Measurements from ENCODE around the gene PTPRO.

PTPRO gene

DNA sequence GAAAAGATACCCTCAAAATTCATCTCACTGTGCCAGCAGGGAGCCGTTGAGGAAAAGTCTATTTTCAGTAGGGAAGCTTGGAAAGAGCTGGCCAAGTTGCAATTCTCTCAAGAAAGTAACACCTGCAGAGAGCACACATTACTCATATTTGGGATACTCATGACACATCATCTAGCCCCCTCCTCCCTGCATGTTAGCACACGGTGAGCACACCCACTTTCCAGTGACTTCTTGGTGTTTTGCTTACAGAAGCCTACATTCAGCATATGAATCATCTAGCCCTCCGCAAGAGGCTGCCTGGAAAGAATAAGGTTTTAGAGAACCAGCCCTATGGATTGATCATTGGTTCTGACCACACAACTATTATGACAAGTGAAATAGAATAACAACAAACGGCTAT, 124.5 kb downstream of the PTPRO start:
- DNase-seq (ENCODE audit: low spot score) = no peak

DNA sequence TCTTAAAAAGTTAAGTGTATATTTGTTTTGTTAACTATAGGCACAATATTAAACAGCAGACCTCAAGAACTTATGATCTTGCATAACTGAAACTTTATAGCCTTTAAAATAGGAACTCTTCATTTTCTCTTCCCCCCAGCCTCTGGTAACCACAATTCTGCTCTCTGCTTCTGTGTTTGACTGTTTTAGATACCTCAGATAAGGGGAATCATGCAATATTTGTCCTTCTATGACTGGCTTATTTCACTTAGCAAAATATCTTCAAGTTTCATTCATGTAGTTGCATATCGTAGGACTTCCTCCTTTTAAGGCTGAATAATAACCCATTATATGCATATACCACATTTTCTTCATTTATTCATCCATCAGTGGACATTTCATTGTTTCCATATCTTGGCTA, 131.3 kb downstream of the PTPRO start:
- no peak for DNase-seq (ENCODE audit: low spot score)

DNA sequence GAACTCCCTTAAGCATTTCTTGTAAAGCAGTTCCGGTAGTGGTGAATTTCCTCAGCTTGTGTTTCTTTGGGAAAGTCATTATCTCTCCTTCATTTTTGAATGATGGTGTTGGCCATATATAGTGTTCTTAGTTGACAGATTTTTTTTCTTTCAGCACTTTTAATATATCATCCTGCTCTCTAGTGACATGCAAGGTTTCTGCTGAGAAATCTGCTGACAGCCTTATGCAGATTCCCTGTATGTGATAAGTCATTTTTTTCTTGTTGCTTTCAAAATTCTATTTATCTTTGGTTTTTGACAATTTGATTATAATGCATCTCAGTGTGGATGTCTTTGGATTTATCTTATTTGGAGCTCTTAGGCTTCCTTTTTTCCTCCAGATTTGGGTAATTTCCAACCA, 135.7 kb downstream of the PTPRO start:
- no peak for DNase-seq (ENCODE audit: low spot score)

DNA sequence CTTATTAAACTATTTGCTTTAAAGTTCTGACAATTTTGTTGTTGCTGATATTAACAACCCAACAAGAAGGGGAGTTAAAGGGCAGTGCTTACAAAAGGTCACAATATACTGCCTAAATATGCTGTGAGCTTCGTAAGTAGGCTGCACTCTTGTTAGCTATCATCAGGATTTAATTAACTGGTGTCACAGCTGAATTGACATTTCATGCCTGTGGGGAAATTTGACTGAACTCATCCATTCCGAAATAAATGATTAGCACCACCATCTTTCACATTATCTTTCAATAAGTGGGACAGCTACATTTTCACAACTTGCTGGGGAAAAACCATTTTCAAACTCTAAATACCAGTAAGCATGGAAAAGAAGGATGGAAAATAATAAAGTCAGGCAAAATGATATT, 146.6 kb downstream of the PTPRO start:
- DNase-seq (ENCODE audit: low spot score) = no peak

DNA sequence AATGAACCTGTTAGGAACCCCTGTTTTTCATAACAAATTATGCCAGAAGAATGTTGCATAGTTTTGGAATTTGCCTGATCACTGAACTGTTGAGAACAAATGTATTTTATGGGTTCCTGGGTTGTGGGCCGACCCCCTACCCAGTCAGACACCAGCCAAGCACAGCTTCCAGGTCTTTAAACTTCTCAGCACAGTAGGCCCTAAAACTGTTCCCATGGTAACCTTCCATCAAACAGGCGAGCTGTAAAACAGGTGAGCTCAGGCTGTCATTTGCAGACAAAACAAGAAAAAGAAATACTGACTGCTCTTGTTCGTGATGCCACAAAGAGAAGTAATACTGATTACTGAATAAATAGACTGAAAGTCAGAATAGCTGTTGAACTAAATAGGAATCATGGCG, 147.0 kb downstream of the PTPRO start:
- DNase-seq (ENCODE audit: low spot score) = no peak

DNA sequence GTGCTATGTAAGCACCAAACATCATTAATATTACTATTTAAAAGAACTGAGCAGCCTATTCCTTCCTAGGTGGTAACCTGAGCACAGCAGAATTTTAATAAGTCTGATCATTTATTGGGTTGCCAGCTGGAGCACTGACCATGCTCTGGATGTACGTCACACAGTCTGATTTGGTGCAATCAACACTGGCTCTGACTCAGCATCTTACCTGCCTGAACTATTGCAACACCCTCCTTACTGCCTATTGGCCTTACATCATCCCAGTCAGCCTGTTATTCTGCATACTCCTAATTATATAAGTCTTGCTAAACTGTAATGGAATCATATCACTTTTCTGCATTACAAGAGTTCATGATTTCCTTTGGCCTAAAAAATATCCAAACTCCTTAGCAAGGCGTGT, 149.7 kb downstream of the PTPRO start:
- DNase-seq (ENCODE audit: low spot score) = no peak

DNA sequence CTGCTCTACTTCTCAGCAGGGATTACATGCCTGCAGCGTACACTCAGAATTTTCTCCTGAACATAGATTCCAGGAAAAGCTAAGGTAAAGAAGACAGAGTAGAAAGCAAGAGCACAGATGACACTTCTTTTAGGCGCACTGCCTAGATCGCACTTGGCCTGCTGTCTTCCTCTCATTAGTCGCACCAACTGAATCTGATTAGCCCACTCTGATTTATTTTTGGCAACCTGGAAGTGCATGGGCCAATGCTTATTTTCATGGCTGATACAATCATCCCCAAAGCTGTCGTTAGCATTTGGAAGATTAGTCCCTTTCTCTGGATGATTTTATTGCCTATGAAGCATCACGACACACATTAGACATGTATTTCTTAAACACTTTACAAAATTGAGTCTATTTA, 152.5 kb downstream of the PTPRO start:
- DNase-seq (ENCODE audit: low spot score) = no peak

DNA sequence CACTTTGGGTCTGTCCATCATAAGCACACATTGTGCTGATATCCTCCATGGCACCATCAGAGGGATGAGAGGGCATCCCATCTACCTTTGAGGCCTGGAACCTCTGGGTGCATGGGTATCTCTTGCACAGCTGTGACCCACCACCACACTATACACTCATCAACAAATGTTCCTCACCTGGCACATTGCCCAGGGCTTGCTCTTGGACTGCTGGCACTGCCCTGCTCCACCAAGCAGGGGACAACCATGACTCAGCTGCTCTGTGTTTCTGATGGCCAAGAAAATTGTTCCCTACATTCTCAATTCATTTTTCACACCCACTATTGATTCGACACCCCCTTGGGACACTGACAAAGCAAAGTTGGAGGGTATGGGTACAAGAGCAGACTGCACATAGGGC, 155.5 kb downstream of the PTPRO start:
- no peak for DNase-seq (ENCODE audit: low spot score)

DNA sequence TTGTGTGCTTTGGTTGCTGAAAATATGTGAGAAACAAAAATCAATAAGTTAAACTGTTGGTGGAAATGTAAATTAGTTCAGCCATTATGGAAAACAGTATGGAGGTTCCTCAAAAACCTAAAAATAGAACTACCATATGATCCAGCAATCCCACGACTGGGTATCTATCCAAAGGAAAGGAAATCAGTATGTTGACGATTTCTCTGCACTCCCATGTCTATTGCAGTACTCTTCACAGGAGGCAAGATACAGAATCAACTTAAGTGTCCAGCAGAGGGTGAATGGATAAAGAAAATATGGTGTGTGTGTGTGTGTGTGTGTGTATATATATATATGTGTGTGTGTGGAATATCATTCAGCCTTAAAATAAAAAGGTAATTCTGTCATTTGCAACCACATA, 159.5 kb downstream of the PTPRO start:
- no peak for DNase-seq (ENCODE audit: low spot score)

DNA sequence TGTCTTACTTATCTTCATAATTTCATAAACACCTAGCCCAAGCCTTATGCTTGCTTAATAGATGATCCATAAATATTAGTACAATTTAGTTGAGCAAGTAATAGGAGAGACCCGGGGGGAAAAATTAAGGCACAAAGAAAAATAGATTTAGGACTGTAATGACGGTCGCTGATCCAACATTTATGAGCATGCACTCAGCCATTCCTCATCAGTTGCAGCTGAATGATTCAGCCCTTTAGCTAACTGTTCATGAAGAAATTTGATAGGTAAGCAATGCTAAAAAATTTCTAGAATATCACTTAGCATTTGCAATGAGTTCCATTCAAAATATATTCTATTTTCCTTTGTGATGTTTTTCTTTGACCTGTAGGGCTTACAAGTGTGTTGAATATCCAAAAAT, 163.2 kb downstream of the PTPRO start:
- DNase-seq (ENCODE audit: low spot score) = no peak

DNA sequence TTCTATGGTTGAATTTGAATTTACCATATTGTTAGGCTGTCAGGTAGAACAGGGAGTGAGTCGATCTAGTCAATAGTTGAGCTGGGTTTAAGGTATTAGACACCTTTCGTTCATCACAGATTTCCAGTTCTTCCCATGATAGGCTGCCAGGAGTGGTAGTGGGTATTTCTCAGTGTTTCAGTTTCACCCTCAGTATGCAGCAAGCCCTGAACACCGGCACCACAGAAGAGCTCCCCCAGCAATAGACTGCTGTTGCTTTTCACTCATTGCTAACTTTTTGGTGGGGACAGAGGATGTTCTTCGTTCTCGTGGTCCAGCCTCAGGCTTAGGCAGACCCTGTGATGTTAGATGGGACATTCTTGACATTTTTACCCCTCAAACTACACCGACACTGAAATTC, 164.6 kb downstream of the PTPRO start:
- DNase-seq (ENCODE audit: low spot score) = no peak

DNA sequence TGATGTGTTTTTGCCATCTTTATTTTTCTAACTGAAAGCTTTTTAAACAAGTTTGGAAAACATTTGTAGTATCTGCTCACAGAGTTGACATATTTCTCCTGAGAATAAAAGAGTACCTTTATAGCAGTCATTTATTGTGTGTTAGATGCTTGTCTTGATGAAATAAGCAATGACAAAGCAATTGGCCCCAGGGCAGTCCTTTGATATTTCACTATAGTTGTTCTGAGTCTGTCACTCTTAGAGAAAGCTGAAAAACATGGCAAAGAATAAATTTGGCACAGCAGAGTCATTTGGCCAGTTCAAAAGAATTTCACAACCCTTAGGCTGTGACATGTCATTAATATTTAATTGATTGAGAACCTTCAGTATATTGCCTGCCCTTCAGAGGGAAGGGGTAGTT, 166.2 kb downstream of the PTPRO start:
- no peak for DNase-seq (ENCODE audit: low spot score)

DNA sequence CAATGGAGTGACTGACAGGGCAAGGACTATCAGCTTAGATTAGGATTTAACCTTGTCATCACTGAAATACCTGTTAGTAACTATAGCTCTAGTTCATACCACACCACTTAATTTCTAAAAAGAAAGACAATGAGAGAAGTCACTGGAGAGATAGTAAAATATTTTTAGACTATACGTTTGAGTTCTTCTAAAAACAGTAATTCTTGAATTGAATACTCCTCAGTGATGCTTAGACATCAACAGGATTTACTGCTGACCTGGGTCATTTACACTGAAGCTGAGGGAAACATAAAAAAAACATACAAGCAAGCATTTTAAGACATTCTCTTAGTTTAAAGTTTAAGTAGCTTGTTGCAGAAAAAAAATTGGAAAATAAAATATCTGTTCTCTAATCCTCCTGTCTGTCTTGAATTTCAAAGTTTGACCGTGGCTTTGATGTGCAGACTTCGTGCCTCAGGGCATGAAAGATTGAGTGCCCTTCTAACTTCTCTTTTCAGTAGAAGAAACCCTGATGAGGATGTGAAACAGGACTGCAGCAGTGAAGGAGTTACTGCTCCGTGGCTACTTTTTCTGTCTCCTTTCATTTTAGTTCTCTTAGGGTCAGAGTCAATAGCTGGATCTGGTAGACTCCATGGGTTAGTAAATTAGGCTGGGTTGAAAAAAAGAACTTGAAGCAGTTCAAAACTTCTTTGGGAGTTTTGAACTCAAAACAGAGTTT, 172.2 kb downstream of the PTPRO start:
- no peak for DNase-seq (ENCODE audit: low spot score)

DNA sequence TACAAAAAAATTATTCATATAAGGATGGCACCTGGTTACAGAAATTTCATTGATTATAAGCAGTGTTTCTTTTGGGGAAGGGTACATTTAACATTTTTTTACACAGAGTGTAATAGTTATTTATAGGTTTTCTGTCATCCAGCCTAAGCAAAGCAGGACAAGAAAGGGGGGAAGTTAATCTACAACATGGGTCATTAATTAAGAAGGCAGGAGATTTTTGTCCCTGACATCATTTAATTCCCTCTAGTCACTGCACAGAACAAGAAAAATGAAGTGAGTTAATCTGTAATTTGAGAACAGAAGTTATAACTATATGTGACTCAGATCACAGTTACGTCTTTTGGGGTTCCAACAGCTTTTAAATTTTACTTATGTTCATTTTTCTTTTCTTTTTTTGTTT, 173.4 kb downstream of the PTPRO start:
- DNase-seq (ENCODE audit: low spot score) = no peak

DNA sequence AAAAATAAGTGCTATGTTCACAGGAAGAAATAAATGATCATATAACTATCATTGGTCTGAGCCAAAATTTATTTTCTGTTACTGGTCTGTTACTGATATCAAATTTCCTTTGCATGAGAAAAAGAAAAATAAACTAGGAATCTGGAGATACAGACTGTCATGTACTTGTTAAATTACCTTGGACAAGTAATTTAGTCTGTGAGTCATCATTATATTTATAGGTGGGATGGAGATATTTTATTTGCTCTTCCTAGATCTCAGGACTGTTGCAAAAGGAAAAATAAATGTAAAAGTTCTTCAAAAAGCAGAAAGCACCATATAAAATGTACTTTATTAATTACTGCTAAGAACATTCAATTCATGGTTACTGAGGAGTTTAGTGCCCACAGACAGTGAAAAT, 174.4 kb downstream of the PTPRO start:
- no peak for DNase-seq (ENCODE audit: low spot score)

DNA sequence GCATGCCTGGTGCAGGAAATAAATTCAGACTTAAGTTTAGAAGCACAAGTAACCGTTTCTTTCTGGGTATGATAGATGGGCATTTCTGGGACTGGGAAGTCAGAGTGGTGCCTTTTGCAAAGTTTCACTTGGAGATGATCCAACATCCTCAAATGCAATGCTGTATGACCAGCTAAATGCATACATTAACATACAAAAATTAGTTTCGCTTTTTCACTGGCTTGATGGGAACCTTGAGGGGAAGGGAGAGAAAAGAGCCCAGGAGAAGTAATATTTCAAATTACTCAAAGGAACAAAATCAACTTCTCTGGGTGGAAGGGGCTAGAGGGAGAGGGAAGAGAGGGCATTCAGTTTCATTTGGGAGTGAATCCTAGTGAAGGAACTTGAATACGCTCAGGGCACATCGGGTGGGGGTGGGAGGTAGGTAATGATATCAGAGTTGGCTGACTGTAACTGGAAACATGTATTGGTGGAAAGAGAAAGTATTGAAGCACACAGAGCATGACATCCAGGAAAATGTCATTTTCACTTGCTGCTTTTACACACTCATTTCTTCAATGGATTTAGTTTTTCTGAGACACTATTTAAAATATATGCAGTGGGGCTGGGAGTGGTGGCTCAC, 175.5 kb downstream of the PTPRO start:
- no peak for DNase-seq (ENCODE audit: low spot score)

DNA sequence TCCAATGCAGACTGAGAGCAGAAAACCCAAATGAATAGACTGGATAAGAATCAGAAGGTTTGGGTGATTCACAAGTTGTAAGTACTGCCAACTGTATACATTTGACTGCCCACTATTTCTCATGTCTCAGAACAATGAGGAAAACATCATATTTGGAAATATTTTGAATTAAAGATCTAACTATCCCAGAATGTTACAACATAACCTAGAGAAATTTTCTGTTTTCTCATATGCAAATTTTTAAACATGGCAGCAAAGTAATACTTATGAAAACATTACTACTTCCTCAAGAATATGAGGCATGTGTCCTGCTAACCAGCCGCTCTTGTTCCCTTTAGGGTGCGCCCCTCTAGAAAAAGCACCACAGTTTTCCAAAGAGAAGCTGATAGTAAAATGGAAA, 179.9 kb downstream of the PTPRO start:
- DNase-seq (ENCODE audit: low spot score) = no peak

DNA sequence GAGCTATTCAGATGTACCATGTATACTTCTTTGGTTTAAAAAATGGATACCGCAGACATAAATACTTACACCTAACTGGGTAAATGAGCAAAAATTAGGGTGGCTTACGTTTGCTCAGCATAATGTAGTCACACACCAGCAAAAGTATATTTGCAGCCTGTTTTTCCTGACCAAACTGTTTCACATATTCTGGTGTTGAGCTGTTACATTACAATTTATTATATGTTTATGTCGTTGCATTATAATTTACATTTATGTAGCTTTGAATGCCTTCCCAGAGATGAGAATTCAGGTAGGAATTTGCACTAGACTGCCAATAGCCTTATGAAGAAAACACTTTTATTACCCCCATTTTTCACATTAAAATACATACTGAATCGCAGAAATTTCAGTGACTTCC, 183.3 kb downstream of the PTPRO start:
- no peak for DNase-seq (ENCODE audit: low spot score)

DNA sequence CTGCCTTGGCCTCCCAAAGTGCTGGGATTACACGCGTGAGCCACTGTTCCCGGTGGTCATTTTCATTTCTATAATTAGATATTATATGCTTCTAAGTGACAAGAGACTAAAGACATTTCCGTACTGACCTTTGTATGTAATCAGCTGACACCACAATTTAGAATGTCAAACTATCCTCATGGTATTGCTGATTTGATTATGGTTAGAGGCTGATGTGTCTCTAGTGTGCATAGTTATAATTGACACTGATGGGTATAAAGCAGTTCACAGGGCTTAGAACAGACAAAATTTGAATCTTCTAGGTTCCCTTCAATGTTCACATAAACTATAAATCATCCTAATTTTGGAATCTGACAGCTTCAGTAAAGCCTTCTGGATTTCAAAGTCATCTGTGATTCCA, 192.7 kb downstream of the PTPRO start:
- DNase-seq (ENCODE audit: low spot score) = no peak

DNA sequence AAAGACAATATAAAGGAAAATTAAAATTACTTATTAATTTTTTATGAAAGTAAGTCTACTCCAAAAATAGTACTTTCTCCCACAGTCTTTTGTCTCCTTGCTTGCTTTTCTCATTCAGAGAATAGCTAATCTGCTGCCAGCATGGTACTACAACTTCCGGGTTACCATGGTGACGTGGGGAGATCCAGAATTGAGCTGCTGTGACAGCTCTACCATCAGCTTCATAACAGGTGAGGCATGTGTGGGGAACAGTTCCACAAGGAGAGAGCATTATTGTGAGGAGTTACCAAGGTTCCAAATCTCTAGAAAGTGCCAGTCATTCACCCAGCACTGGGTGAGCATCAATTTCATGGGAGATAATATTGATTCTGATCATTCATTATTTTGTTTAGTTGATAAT, 197.8 kb downstream of the PTPRO start:
- DNase-seq (ENCODE audit: low spot score) = no peak

DNA sequence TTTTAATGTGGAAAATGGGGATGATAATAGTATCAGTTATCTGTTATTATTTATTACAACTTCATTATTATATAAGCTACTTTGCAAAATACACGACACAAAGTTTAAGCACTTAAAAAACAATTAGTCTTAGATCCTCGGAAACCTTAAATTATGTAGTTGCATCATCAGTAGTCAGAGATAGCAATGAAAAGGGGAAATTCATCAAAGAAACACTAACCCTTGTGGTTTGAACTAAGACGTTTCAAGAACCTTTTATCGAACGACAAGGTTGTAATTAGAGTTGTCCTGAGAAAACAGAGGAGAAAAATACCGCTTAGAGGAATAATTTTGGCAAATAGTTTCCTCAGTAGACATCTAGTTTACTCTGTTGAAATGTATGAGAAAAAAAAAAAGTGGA, 198.5 kb downstream of the PTPRO start:
- no peak for DNase-seq (ENCODE audit: low spot score)

DNA sequence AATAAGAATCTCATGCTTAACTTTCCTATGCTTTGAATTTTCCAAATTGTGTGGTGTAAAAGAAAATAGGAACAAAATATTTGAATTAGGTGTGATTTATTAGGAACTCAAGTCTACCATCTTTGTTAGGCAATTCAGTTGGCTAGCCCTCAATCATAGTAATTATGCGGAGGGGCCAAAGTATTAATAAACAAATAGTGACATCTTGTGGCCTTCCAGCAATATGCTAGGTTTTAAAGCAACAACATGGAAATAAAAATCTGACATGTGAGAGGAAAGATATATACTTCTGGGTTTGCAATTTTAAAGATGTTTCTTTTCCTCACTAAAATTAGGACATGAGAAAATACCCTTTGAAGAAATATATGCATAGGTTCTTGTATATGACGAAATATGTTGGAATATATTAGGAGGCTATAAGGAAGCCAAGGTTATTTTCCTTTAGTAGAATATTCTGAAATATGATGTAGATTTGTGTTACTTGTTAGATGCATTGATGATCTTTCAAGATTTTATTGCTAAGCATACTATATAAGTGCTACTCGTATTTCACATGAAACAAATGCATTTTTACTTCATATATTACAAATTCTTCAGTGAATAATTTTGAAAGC, 200.4 kb downstream of the PTPRO start:
- DNase-seq (ENCODE audit: low spot score) = no peak

DNA sequence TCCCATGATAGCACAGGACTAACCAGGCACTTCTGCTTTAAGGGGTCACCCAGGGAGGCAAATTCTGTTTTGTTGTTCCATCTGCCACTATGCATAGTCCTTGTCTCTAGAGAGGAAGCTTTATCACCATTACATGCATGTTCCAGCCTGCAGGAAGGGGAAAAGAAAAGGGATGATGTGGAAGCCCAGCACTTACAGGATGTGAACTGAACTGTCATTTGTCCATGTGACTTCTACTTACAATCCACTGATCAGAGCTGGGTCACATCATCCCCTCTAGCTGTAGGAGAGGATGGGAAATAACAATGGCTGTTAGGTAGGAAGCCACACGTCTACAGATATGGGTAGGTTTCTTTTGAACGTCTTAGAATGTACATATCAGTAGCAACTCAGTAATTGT, 203.1 kb downstream of the PTPRO start:
- no peak for DNase-seq (ENCODE audit: low spot score)

DNA sequence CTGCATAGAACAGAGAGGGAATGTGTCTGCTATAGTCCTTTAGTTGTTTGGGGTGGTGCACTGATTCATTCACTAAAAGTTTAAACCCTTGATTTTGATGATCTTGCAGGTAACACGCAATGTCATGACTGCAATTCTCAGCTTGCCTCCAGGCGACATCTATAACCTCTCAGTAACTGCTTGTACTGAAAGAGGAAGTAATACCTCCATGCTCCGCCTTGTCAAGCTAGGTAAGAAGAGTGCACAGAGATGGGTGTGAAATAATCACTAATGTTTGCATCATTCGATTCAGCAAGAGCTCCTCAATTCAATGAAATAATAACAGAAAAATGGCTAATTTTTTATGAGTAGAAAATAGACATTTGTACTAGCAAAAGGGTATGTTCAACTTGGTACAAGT, 203.7 kb downstream of the PTPRO start:
- DNase-seq (ENCODE audit: low spot score) = no peak
